C4-2B (cell line): ENCODE data around the gene ZBTB45.

Experiments
- CTCF ChIP-seq: fragments of 450-650 bp; conservative IDR thresholded peaks from 2 replicates; pipeline ENCODE4 v1.5.1; 2017; ENCODE audit warnings: mild to moderate bottlenecking
- ZFX ChIP-seq: fragments of 450-650 bp; IDR thresholded peaks from 2 replicates; pipeline ENCODE4 v1.6.1; 2017

- TF ChIP-seq CTCF: no peak; the same call in 1 of the 2 replicates
- TF ChIP-seq ZFX: no peak
These were observed 589 bp downstream of the ZBTB45 start for GRCh38 chr19:58519087-58519354.
